GM18498 (cell line): Measurements from ENCODE around the gene CTNNA3.

Source experiments
- ATAC-seq: cut with Tn5 transposase; IDR thresholded peaks from one replicate; pipeline ENCODE4 v1.9.1; 2021; ENCODE audit warnings: mild to moderate bottlenecking, moderate library complexity; ENCODE audit not compliant: unreplicated experiment

CTNNA3 gene

DNA sequence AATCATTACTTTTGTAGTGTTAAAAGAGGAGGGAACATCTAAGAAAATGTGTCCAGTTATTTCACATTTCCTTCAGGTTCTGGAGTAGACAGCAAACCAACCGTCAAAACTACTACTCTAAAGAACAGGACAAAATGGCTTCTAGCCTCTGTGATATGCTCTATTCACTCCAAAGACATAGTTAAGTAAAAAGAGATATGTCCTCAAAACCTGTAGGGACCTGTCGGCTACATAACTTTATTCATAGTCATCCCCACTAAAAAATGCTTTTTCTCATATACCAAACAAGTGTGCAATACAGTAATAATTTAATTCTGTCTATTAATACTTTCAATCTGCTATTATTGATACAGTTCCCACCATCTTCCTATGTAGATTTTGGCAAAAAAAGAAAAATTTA, 1412.9 kb downstream of the CTNNA3 start:
- ATAC-seq, result no peak

- ATAC-seq, result no peak
These were observed 1414.7 kb downstream of the CTNNA3 start for GRCh38 chr10:66281327-66281726.

GRCh38 chr10:66277481-66277880, 1418.5 kb downstream of the CTNNA3 start:
- no peak for ATAC-seq

DNA sequence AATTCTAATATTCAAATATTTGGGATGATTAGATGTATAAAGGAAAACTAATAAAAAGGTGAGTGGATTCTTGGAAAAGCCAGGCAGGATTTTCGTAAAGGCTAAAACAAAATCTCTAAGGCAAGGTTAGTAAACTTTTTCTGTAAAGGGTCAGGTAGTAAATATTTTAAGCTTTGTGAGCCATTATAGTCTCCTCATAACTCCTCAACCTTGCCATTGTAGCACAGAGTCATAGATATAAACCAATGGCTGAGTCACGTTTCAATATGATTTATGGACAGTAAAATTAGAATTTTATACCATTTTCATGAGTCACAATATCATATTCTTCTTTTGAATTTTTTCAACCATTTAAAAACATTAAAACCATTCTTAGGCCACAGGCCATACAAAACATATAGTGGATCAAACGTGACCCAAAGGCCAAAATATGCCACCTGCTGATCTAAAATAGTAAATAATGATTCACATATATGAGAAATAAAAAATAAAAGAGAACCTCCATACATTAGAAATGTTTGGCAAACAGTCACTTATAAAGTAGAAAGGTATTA, 1422.0 kb downstream of the CTNNA3 start:
- ATAC-seq, result no peak

DNA sequence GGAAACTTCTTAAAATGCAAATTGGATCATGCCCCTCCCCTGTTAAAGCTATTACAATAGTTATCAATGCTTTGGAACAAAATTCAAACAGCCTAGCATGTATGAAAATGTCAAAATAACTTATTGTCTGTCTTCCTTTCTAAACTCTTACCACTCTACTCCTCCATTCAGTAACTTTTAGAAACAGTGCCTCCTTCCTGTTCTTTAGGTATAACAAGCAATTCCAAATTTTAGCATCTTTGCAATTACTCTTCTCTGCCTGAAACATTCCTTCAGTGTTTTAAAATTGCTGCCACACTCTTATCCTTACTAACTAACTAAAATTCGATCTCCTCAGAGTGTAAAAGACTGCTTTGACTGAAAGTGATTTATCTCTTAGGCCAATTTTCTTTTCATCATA, 1430.6 kb downstream of the CTNNA3 start:
- ATAC-seq, result no peak

- ATAC-seq, result no peak
These were observed 1436.2 kb downstream of the CTNNA3 start for GRCh38 chr10:66259836-66260235.

DNA sequence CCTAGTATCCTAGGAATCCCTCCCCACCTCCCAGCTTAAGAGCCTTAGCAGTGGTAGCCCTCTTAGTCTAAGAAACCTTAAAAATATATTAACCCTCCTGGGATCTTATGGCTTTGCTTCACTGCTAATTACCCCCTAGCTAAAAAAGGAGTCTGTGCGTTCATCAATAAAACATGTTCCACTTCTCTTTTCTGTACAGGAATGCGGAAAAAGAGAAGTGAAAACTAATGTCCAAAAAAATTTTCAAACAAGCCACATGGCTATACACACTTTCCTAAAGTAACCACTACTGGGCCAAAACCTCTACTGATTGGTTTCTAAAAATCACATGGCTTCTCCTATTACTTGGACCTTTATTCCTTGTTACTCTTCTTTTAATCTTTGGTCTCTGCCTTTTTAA, 1437.3 kb downstream of the CTNNA3 start:
- ATAC-seq, result no peak

DNA sequence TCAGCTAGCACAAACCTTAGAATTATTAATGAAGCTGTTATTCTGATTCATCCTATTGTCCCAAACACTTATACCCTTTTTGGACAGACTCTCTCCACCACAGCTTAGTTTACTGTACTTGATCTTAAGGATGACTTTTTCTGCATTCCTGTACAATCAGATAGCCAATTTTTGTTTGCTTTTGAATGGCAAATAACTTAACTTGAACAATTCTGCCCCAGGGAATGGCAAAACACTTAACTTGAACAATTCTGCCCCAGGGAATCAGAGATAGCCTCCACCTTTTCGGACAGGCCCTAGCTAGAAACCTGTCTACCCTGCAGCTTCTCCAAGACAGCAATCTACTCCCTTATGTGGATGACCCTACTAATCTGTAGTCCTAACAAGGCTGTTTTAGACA, 1438.2 kb downstream of the CTNNA3 start:
- no peak for ATAC-seq

- no peak for ATAC-seq
These were observed 1443.0 kb downstream of the CTNNA3 start for GRCh38 chr10:66252986-66253385.

GRCh38 chr10:66246177-66246576, 1449.8 kb downstream of the CTNNA3 start:
- ATAC-seq, result no peak

- ATAC-seq, result no peak
These were observed 1451.0 kb downstream of the CTNNA3 start for GRCh38 chr10:66244953-66245352.

DNA sequence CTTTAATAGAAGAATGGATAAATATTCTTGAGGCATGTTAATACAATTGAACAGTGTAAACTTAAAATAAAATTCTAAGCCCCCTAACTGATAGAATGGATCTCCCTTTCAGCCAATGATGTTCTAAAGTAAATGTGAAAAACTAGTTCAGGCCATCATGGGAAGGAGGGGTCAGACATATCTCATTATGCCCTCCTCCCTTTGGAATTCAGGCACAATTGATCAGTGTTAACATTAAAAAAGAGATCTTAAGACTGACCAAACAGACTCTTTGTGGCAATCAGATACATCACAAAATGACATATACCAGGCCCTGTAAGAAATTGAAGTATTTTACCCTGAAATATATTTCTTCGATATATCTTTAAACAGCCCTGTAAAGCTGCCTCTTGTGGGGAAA, 1453.1 kb downstream of the CTNNA3 start:
- no peak for ATAC-seq

- no peak for ATAC-seq
These were observed 1456.9 kb downstream of the CTNNA3 start for GRCh38 chr10:66239062-66239461.

DNA sequence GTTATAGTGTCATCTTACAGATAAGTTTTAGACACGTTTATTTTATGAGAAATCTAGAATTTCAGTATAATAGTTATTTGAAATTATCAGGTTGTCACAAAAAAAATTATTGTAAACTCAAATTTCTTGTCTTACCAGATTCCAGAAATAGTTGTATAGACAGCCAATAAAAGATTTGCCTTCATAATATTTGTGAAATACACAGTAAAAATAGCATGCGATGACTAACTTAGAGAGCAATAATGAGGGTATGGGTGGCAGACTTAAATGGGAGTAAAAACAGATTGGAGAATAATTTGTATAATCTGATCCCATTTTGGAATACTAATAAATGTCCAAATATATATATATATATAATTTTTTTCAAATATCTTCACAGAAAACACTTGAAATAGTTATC, 1457.7 kb downstream of the CTNNA3 start:
- ATAC-seq, result no peak

- ATAC-seq, result no peak
These were observed 1461.1 kb downstream of the CTNNA3 start for GRCh38 chr10:66234872-66235271.

DNA sequence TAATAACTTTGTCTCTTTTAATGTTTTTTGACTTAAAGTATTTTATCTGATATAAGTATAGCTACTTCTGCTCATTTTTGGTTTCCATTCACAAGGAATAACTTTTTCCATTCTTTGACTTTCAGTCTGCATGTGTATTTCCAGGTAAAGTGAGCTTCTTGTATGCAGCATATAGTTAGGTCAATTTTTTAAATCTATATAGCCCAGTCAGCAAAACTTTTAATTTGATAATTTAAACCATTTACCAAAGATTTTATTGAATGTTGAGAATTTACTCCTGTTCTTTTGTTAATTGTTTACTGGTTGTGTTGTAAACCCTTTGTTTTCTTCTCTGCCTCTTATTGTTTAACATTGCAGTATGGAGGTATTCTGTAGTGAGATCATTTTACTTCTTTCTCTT, 1467.1 kb downstream of the CTNNA3 start:
- no peak for ATAC-seq

DNA sequence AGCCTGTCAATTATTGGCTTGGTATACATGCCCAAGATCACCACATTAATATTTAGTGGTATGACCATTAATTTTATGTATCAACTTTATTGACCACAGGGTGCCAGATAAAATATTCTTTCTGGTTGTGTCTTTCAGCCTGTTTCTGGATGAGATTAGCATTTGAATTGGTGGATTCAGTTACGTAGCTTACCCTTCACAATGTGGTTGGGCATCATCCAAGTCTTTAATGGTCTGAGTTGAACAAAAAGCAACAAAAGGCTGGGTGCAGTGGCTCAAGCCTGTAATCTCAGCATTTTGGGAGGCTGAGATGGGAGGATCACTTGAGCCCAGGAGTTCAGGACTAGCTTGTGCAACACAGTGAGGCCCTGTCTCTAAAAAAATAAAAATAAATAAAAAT, 1472.3 kb downstream of the CTNNA3 start:
- no peak for ATAC-seq

GRCh38 chr10:66222462-66223046, 1473.4 kb downstream of the CTNNA3 start:
- no peak for ATAC-seq

DNA sequence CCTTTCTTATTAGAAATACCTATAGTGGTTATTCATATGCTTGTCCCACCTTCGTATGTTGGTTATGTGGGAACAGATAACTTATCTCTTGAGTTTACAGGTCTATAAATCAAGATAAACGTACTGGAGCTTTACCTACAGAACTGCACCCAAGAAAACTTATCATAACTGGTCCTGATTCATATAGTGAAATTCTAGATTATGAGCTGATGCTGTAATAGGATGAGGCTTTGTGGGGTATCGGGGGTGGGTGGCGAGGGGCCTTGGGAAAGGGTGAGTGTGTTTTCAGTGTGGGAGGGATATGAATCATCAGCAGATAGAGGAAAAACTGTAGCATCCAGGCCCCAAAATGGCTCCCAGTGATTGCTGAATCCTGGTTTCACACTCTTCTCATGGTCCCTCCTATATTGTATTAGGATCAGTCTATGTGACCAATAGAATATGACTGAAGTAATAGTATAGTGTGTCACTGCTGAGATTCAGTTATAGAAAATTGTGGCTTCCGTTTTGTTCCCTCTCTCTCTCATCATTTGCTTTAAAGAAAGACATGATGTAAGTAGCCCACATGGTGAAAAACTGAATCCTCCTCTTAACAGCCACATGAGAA, 1476.9 kb downstream of the CTNNA3 start:
- ATAC-seq, result no peak

- no peak for ATAC-seq
These were observed 1477.7 kb downstream of the CTNNA3 start for GRCh38 chr10:66218289-66218688.

DNA sequence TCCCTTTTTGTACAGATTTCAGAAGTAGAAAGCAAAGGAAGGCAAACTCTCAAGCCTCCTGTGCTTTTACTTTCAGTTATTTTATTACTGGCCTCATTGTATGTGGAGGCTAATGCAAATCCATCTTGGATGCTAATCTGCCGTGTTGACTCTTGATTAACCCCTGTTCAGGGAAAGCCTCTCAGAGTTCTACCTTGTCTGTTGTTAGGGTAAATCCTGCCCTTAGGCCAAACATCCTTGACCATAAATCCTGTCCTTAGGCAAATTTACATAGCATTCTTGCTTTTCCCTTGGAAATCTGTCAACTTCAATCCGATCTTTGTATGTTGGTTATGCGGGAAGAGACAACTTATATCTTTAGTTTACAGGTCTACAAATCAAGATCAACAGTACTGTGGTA, 1480.1 kb downstream of the CTNNA3 start:
- ATAC-seq, result no peak

DNA sequence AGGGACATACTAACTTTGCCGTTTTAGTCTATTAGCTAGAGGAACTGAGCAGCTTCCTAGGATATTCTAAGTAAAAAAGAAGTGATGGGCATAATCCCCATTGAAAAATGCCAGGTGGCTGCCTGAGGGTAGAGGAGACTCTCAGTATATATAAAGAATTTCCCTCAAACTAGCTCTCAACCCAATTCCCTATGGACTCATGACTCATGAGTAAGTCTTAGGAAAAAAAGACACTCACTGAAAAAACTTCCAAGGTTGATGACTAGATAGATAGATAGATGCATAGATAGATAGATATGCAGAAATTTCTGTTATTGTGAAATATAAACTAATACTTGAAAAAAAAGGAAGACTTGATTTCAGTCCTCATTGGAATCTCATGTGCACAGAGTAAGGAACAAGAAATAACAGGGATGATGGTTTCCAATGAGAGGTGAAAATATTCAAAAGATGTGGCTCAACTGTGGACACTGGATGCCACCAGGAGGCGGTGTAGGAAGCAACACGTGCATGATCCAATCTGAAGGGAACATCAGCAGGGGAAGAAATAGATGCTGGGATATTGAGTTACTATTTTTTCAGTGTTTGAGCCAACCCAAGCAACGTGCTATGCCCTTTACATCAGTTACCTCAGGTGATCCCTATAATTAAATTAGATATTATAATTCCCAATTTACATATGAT, 1481.1 kb downstream of the CTNNA3 start:
- no peak for ATAC-seq
